Thoracic aorta (tissue), 2 donors: Measurements from ENCODE around the gene GREB1L. TPM values are rescaled to one million over a fixed set of nuclear protein-coding genes. Genes with fewer than 3 reads are reported as not detected.

Experiments used
- ATAC-seq: fragments of 150-250 bp; one replicate; pipeline ENCODE4 v1.8.0; 2017; ENCODE audit warnings: low read depth; ENCODE audit not compliant: insufficient number of reproducible peaks, low FRiP score
- DNase-seq: peaks from one replicate; pipeline ENCODE4 v3.0.0-alpha.2; 2020; ENCODE audit warnings: low spot score
- H3K27ac ChIP-seq, 2 donors: fragments of 200-600 bp; sonication (generic); 1 replicate in 1 of 2; 2 replicates in 1 of 2; pipeline ENCODE4 v1.5.1; 2016; ENCODE audit warnings: mild to moderate bottlenecking in 2 of 2, moderate library complexity in 2 of 2
- H3K27me3 ChIP-seq: fragments of 200-600 bp; sonication (generic); replicated peaks from 2 replicates; pipeline ENCODE4 v1.6.0; 2016; ENCODE audit warnings: mild to moderate bottlenecking; ENCODE audit not compliant: insufficient read depth
- H3K36me3 ChIP-seq: fragments of 200-600 bp; sonication (generic); one replicate; pipeline ENCODE4 v1.5.1; 2016
- H3K4me1 ChIP-seq, 2 donors: fragments of 200-600 bp; sonication (generic); 1 replicate in 1 of 2; 2 replicates in 1 of 2; pipeline versions ENCODE4 v1.5.1 to v1.6.0; 2016; ENCODE audit warnings: low read depth in 2 of 2, mild to moderate bottlenecking in 1 of 2; ENCODE audit not compliant: control insufficient read depth in 1 of 2
- H3K4me3 ChIP-seq: fragments of 200-600 bp; sonication (generic); 2 replicates; pipeline ENCODE4 v1.5.1; 2016; ENCODE audit warnings: mild to moderate bottlenecking
- H3K9me3 ChIP-seq: fragments of 200-600 bp; sonication (generic); 2 replicates; pipeline ENCODE4 v1.5.1; 2016
- CTCF ChIP-seq: fragments of 200-600 bp; sonication (generic); IDR thresholded peaks from one replicate; pipeline ENCODE4 v1.5.1; 2019; ENCODE audit warnings: antibody characterized with exemption
- total RNA-seq, 2 donors: library from RNA; depleted of rRNA; stranded (reverse); fragments of >200 nt; gene quantifications; one replicate each; pipeline versions ENCODE4 v1.1.0 to v1.2.3, GENCODE V29; 2016

GREB1L gene
- total RNA-seq, 2 donors from 2014 or later: 12.7 to 20.0 TPM

GRCh38 chr18:21295101-21295500, 53.1 kb downstream of the GREB1L start:
- H3K4me3 ChIP-seq: no peak overlapping the region
- no peaks in the 10 kb centered on the region for H3K9me3 ChIP-seq
- no peak for ATAC-seq
- no peak for DNase-seq
- H3K27me3 ChIP-seq: no peaks in the 10 kb centered on the region
- no peak overlapping the region for H3K27ac ChIP-seq
- peaks cover 0 to 21% of the 10 kb centered on the region in 2 donors for H3K4me1 ChIP-seq
- TF ChIP-seq CTCF: no peak
- no peaks in the 10 kb centered on the region for H3K36me3 ChIP-seq

GRCh38 chr18:21296045-21296444, 54.0 kb downstream of the GREB1L start:
- Histone ChIP-seq H3K27me3 (no peaks in the 10 kb centered on the region), H3K9me3 (no peaks in the 10 kb centered on the region), H3K36me3 (no peaks in the 10 kb centered on the region), H3K4me3 (no peak overlapping the region), H3K4me1 (peaks cover 0 to 18% of the 10 kb centered on the region in 2 donors), H3K27ac (no peak overlapping the region)
- no peak for TF ChIP-seq CTCF
- no peak for DNase-seq
- no peak for ATAC-seq

- no peaks in the 10 kb centered on the region for H3K27me3 ChIP-seq
- DNase-seq (no peak), ATAC-seq (no peak)
- H3K36me3 ChIP-seq: no peaks in the 10 kb centered on the region
- H3K9me3 ChIP-seq: no peaks in the 10 kb centered on the region
- no peak for TF ChIP-seq CTCF
- no peak overlapping the region for H3K4me3 ChIP-seq
- H3K4me1 ChIP-seq: peaks cover 0 to under 1% of the 10 kb centered on the region in 2 donors
- no peak overlapping the region for H3K27ac ChIP-seq
These were observed 56.3 kb downstream of the GREB1L start for GRCh38 chr18:21298351-21298750.

GRCh38 chr18:21300035-21300907, 58.2 kb downstream of the GREB1L start:
- no peak for TF ChIP-seq CTCF

GRCh38 chr18:21300908-21301200, 58.8 kb downstream of the GREB1L start:
- Histone ChIP-seq H3K27ac (no peak overlapping the region), H3K9me3 (no peaks in the 10 kb centered on the region), H3K27me3 (no peaks in the 10 kb centered on the region), H3K4me1 (no peaks in the 10 kb centered on the region), H3K4me3 (no peak overlapping the region), H3K36me3 (no peaks in the 10 kb centered on the region)
- no peak for TF ChIP-seq CTCF
- DNase-seq: no peak
- ATAC-seq: no peak

More at GRCh38 chr18:21300035-21300907, 58.2 kb downstream of the GREB1L start:
- H3K36me3 ChIP-seq: no peaks in the 10 kb centered on the region
- H3K27me3 ChIP-seq: no peaks in the 10 kb centered on the region
- H3K9me3 ChIP-seq: no peaks in the 10 kb centered on the region
- ATAC-seq (no peak), DNase-seq (no peak)
- no peak overlapping the region for H3K4me3 ChIP-seq
- no peaks in the 10 kb centered on the region for H3K4me1 ChIP-seq
- H3K27ac ChIP-seq: no peak overlapping the region
